Stimulated activated CD8-positive, alpha-beta memory T cell treated with anti-CD3 and anti-CD28 coated beads, Interleukin-15, amount 100 ng/mL, for 24 hours (primary cell): ENCODE measurements around the gene AGL.
A peak's percentile ranks its signal among the peaks of the same experiment; 100 is the strongest.
"Not testable (repeated sequence)": the region's sequence is repeated elsewhere in the genome, so short reads cannot be mapped to it uniquely, and the experiment has no call there.

Experiments
- DNase-seq: peaks from one replicate; pipeline ENCODE4 v3.0.0-alpha.2; 2020; ENCODE audit warnings: low read depth

Gene AGL

DNA sequence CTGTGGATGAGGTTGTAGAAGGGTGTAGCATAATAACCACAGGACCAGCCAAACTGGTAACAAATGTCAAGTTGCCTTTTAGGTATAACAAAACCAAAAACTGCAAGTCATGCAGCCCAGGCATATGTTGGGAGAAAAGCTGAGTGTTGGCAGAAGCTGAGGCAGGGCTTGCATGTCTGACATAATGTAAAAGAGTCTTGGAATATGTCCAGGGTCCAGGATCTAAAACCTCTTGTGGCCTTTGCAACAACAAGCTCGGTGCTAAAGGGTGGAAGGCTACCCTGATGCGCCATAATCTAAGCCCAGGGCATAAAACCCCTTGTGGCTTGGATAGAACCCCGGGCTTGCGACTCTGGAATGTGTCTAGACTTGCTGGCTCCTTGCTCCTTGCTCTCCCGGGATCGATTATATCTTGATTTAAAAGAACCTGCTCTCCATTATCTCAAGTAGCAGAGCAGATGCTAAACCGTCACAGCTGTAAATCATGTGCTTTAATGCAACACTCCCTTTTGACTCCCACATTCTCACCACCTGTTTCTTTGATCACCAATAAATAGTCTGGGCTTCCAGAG, 93.1 kb downstream of the AGL start:
- no peak for DNase-seq

DNA sequence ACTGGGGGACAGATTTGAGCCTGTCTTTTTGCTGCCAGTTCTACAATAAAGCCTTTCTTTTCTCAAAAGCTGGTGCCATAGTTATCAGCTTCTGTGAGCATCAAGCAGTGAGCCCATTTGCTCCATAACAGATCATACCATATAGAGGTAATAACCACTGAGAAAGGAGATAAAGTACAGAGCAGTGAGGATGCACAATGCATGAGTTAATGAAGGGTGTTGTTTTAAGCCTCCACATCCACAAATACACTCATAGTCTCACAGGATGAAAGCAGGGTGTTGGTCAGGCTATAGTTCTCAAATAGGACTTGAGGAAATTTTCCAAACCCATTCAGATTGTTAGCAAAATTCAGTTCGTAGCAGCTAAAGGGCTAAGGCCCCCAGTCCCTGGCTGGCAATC, 94.0 kb downstream of the AGL start:
- DNase-seq = no peak

DNA sequence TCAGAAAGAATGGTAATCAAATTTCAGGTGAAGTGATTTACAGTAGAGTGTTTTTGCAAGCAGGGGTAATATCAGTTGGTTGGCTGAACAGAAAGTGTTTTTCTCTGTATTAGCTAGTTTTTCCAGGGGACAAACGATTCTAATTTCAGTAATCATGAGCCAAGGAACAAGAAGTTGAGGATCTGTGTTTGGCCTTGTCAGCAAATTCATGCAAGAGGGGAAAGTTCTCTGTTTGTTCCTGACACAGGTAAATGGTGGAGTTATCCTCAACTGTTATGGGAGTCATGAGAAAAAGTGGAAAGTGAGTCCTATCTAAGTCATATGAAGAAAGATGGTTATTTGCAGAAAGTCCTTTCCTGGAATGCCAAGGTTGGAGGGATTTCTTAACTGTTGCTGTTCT, 95.0 kb downstream of the AGL start:
- no peak for DNase-seq

DNA sequence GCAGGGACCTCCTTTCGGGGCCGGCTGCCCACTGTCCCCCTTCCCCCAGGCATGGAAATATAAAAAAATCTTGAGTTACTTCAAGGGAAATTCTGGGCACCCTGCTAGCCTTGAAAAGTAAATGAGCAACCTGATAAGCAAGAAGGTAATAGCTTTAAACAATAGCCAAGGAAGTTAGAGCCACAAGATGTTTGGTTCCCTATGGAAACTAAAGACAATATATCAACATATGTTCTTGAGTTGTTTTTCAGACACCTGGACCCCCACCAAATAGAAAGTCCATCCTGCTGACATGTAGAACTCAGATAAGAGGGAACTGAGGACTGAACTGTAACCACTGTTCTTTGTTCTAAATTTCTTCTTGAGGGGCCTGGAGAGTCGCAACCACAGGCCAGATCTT, 100.3 kb downstream of the AGL start:
- DNase-seq = no peak

DNA sequence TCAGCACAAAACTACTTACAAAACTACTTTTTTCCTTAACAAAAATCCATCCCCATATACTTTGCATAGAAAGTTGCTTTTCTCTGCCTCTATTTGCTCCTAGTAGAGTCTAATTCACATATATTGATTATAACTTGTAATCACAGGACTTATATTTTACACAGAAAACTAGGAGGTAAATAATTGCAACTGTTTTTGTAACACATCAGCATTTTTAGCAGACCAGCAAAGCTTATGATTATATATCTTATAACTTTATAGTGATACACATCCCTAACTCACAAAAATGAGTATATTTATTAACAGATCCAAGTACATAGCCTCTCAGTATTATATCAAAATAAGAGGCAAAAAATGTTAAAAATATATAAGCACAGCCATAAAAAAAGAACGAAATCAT, 102.4 kb downstream of the AGL start:
- no peak for DNase-seq

DNA sequence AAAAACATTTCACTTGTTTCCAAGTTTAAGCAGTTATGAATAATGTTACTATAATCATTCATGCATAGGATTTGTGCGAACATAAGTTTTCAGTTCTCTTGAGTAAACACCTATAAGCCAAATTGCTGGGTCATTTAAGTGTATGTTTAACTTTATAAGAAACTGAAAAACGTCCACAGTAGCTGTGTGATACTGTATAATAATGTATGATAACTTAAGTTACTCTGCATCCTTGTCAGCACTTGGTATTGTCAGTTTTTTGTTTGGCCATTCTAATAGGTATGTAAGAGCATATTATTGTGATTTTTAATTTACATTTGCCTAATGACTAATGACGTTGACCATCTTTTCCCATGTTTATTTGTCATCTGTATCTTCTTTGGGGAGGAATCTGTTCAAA, 105.2 kb downstream of the AGL start:
- DNase-seq = no peak

DNA sequence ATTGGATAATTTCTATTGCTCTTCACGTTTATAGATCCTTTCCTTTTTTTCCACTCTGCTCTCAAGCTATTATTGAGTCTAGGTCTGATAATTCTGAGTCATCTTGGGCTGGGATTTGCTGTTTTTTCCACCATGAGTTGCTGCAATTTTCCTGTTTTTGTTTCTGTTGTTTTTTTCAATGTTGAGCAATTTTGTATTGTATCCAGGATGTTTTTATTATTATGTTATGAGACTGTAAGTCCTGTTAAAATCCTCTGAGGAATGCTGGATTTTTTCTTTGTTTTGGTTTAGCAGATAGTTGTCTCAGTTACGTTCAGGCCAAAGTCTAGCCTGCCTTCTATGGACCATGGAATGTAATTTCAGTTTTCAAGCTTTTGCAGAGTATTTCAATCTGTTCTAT, 106.6 kb downstream of the AGL start:
- no peak for DNase-seq

DNA sequence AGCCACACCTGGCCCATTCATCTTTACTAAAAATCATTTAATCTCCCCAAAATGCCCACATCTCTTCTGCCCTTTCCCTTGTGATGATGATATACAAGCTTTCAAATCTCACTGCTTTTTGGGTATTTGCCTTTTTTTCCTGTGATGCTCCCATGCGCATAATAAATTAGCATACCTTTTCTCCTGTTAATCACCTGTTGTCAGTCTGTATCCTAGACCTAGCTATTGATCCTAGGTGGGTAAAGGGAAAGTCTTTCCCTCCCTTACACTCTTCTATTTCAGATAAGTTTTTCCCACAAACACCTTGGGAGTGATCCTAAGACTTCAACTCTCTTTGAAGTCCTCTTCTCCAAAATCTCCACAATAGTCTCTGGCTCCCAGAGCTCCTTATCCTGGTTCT, 107.7 kb downstream of the AGL start:
- no peak for DNase-seq

DNA sequence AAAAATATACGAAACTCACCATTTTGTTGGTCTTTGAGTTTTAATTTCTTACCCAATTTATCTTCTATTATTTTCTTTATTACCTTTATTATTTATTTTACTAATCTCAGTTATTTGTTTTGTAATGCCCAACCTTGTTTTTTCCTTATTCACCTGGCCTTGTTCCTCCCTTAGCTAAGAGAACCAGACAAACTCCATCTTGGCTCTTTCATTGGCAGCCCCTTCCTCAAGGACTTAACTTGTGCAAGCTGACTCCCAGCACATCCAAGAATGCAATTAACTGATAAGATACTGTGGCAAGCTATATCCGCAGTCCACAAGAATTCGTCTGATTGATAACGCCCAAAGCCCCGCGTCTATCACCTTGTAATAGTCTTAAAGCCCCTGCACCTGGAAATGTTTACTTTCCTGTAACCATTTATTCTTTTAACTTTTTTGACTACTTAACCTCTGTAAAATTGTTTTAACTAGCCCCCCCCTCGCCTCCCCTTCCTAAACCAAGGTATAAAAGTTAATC, 109.1 kb downstream of the AGL start:
- DNase-seq = not testable (repeated sequence)

DNA sequence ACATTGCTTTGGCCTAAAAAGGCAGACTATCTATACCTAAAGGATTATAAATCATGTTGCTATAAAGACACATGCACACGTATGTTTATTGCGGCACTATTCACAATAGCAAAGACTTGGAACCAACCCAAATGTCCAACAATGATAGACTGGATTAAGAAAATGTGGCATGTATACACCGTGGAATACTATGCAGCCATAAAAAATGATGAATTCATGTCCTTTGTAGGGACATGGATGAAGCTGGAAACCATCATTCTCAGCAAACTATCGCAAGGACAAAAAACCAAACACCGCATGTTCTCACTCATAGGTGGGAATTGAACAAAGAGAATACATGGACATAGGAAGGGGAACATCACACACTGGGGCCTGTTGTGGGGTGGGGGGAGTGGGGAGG, 110.1 kb downstream of the AGL start:
- not testable (repeated sequence) for DNase-seq

DNA sequence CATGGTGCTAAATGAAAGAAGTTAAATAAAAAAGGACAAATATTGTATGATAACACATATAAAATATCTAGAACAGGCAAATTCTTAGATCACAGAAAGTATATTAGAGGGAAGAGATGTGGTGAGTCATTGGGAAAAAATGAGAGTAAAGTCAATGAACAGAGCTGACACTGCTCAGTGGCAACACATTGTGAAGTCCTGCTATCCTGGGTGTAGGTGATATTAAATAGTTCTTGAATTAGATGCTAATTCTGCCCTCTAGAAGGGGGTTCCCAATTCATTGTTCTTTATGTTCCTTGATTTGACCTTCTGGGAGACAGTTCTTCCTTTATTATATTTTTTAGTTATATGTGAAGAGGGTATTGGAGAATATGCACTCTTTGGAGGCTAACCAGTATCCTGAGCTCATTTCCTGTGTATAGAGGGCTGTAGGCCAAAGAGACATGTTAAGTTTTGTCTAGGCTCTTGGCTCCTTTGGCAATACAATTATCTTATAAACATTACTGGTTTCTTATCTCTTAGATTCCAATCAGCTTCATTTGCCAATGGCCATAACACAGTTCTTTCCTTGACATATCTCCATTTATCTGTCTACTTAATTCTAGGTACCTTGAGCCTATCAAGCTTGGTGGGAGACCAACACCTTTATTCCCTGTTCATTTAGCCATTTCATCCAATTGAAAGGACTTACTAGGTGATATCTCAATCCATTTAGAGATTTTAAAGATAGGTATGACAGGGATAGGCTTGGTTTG, 113.1 kb downstream of the AGL start:
- no peak for DNase-seq

DNA sequence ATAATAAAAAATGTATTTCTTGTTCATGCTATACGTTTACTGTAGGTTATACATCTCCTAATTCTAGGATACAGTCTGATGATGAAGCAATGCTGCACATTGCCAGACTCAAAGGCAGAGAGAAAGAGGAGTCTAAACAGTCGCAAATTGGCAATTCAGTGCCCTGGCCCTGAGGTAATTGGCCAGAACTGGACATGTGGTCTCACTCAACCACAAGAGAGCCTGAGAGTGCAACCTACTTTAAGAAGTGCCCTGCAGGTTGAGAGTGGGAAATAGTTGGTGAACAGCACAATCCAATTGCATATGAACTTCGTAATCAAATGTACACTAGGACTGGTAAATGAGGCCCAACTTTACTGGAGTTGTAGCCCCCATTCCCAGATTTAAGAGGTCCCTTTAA, 114.6 kb downstream of the AGL start:
- no peak for DNase-seq

DNA sequence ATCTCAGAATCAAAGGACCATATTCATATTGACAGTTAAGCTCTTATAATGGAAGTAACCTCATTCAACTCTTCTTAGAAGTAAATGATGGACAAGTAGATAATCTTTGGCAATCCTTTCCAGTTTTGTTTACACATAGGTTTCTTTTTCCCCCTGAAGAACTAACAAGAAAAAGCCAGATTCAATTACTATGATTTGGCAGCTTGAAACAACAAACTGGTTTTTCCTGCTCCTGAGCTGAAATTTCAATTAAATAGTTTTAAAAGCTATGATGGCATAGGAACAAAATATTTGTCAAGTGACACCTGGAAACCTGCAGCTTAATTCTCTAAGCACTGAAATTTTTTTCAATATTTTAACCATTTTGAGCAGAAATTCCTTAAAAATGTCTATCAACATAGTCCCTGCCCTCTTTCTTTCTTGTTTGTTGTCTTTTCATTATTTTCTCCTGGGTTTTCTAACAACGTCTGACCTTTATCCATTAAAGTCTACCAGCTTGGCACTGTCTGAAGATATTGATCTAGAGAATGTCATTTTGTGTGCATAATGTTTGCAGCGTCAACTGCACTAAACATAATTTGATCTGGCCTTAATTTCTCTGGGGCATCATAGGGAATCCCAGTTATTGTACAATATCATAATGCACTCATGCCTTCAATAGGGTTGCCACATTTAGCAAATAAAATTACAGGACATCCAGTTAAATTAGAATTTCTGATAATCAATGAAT, 115.7 kb downstream of the AGL start:
- DNase-seq = no peak

DNA sequence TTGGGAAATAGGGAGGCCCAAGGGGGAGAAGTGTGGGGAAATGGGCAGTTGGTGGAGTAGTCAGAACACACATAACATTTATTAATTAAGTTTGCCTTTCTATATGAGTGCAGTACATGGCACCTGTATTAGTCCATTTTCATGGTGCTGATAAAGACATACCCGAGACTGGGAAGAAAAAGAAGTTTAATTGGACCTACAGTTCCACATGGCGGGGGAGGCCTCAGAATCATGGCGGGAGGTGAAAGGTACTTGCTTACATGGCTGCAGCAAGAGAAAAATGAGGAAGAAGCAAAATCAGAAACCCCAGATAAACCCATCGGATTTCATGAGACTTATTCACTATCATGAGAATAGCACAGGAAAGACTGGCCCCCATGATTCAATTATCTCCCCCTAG, 118.1 kb downstream of the AGL start:
- DNase-seq = no peak

DNA sequence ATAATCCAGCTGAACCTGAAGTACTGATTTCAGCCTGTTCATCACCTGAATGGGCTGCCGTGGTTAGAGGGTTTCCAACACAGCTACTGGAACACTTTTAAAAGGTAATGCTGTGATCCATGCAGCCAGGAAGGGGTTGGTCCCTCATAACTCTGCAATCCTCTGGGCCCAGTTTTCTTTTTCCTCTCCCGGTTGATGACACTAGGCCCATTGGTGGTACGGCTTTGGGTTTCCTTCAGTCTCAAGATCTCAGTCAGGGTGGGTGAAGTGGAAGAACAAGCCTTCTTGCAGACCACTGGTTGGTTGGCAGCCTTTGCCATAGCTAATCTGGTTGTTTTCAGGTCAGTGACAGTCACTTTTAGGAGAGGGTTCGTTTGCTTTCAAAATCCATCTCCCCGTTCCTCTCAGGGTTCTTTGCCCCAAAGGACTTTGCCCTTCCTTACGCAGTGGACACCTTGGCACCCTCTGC, 119.1 kb downstream of the AGL start:
- DNase-seq = no peak

DNA sequence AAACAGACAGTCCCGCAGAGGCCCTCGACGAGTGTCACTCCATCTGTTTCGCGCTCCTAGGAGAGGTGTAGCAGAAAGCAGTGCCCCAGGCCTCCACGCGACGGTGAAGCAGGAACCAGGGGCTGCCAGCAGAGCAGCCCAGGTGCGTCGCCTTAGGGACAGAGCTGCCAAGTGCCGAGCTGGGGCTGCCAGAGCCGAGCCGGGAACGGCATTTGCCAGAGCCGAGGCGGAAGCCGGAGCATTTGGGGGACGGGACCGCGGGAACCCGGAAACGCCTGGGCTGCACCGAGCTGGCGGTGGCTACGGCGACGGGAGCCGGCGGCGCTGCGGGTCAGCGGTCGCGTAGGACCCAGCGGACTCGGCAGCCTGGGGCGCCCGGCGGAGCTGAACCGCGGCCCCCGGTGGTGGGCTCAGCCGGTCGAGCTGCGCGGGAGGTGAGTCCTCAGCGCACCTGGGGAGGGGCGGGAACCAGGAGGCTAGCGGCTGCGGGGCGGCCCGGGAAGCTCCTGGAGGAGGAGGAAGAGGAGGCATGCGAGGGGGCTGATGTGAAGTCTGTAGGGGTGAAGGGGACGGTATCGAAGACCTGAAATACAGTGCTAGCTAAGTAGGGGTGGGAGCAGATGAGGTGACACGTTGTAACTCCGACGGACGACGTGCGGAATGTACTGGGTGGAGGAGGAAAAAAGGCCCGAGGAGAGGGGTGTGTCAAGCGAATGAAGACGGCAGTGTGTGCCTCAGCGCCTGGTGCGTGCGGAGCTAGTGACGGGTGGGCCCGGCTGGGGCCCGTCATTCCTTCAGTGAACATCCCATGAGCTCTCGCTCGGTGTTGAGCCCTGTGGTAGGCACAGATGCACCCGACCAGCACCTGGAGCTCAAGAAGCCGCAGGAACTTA, 119.8 kb downstream of the AGL start, which contains the start of gene SLC35A3:
Gene SLC35A3, plus strand, starts transcription at position 268 of the 893 bp plus-strand sequence. CDS start 23,559 bp downstream, outside the sequence.
- peak; percentile 65 for DNase-seq

DNA sequence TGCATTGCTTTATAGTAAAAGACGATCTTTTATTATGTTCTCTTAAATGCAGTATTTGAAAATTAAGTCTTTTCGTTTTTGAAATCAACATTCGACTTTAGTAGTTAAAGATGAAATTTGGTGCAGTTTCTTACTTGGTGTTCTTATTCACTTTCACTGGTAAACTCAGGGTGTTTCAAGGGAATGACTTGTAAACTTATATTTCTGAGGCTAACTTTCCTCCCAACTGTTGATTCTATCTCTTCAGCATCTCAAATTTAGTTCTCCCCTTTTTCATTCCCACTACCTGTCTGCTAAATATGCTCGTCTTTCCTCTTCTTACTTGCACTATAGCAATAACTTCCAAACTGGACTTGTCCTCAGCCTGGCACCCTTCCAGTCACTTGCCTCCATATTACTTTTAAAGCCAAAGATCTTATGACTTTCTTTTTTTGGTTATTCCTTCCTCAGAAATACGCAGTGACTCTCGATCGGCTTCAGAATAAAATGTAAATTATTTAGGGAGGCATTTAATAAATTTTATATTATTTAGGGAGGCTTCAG, 120.6 kb downstream of the AGL start:
- DNase-seq = no peak

DNA sequence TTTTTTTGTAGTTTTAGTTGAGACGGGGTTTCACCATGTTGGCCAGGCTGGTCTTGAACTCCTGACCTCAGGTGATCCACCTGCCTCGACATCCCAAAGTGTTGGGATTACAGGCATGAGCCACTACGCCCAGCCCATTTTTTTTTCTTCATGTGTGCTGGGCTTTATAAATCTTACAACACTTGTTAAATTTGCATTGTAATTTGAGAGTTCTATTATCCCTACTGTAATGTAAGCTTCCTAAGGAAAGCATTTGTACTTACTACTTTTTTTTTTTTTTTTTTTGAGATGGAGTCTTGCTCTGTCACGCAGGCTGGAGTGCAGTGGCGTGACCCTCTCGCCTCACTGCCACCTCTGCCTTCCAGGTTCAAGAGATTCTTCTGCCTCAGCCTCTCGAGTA, 121.9 kb downstream of the AGL start:
- not testable (repeated sequence) for DNase-seq
